ENCODE measurements around the gene MED26.

Gene MED26

DNA sequence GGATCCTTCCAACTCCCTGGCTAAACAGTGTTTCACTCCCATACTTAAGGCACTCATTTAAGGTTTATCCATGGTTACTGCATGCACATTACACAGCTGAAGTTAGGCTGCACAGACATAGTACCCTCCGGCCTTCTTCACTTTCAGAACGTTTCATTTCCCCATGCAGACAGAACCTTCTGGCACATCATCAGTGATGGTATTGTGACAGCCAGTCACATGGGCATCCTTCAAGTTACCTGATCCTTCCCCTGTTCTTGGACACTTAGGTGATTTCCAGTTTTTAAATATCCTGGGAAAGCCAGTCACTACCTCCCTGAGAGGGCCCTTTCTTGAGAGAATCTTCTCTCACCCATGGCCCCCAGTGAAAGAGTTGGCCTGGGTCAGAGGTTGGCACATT lies 22.8 kb upstream of the MED26 start:
- no peak for DNase-seq (ENCODE audit: low read depth)

DNA sequence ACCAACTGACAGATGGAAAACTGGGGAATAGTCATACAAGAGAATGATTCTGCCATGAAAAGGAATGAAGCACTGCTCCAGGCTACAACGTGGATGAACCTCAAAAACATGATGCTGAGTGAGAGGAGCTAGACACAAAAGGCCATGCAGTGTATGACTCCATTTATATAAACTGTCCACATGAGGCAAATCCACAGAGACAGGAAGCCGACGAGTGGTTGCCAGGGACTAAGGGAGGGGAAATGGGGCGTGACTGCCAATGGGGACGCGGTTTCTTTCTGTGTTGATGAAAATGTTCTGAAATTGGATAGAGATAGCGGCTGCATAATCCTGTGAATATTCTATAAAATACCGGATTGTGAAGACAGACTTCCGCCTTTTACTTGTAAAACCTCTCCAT lies 21.7 kb upstream of the MED26 start:
- no peak for DNase-seq (ENCODE audit: low read depth)

GRCh38 chr19:16645140-16645539 lies 17.1 kb upstream of the MED26 start:
- DNase-seq (ENCODE audit: low read depth), result no peak

GRCh38 chr19:16641695-16642094 lies 13.7 kb upstream of the MED26 start:
- DNase-seq (ENCODE audit: low read depth), result no peak

GRCh38 chr19:16640951-16641350 lies 12.9 kb upstream of the MED26 start:
- DNase-seq (ENCODE audit: low read depth), result no peak

DNA sequence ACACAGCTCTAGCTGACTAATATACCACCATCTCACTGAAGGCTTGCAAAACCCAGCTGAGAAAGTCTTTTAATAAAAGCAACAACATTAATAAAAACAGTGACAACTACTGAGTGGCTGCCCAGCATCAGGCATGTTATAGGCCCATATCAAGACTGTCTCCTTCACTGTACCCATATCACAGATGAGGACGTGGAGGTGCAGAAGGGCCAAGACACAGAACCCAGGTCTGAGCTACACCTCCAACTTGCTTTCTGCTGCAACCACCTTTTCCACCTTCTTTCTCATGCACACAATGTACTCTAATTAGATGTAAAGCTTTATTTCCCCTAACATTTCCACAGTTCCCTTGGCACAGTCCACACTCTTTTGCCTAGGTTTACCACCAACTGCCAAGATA lies 10.7 kb upstream of the MED26 start:
- DNase-seq (ENCODE audit: low read depth), result no peak

DNA sequence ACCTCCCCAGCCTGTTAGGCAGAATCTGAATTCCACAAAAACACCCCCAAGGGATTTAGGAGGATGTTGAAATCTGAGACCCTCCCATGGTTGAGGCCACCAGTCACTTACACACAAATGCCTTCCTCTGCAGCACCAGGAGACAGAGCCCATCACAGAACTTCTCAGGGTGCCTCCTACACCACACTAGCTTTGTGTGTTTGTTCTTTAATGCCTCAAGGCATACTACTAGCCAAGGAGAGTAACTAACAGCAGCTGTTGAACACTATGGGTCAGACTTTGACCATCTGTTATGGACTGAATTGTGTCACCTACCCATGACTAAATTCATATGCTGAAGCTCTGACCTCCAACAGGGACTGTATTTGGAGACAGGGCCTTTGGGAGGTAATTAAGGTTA lies 9.5 kb upstream of the MED26 start:
- no peak for DNase-seq (ENCODE audit: low read depth)

DNA sequence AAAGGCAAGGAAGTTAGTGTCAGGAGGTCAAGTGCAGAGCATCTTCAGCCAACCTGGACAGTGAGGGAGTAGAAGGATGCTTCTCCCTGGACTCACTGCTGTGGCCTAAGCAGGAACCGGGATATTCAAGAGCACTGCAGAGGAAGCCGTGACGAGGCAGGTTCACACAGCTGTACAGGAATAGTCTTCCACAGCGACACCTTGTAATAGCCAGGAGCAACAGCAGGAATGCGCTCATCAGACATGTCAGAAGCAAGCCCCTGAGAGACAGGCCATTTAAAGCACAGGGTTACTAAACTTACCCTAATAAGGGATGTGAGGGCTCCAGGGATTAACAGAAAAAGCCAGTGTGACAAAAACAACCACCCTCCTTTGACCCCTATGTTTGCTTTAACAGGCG lies 3.5 kb upstream of the MED26 start:
- no peak for DNase-seq (ENCODE audit: low read depth)

DNA sequence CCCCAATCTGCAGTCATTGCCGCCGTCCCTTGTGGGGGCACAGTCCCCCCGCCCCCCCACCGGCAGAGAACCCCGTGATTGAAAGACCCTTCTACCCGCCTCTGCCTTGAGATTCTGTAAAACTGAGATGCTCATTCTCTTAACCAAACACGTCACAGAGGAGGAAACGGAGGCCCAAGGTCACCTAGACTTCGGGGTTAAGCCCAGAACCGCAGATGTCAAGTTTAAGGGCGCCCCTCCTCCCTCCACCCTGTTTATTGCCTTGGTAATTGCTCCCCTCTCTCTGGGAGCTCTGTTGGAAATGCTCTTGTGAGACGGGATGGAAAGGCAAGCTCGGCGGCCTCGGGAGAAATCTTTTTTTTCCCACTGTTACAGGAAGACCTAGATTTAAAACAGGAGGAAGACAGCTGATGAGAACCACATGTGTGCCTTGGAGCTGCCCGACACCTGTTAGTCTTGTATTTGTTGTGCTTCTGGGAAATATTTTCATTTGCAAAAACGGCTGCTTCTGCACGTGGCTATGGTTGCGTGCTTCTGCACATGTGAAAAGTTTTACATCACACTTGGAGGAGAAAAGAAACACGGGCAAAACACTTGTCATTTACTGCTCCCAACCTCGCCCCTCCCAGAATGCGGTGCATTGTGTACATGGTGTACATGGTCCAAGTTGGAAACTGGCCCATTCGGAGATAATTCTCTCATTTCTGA lies 1.1 kb upstream of the MED26 start:
- DNase-seq (ENCODE audit: low read depth), result no peak

DNA sequence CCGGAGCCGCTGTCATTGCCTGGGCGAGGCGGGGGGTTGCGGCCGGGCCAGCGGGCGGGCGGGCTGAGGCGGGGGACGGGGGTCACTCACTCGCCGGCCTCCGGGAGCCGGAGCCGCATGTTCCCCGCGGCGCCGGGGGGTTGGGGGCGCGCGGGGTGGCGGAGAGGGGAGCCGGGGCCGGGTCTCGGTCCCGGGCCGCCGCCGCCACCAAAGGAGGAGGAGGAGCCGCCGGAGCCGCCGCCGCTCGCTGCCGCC lies 149 bp downstream of the MED26 start:
- no peak for DNase-seq (ENCODE audit: low read depth)

DNA sequence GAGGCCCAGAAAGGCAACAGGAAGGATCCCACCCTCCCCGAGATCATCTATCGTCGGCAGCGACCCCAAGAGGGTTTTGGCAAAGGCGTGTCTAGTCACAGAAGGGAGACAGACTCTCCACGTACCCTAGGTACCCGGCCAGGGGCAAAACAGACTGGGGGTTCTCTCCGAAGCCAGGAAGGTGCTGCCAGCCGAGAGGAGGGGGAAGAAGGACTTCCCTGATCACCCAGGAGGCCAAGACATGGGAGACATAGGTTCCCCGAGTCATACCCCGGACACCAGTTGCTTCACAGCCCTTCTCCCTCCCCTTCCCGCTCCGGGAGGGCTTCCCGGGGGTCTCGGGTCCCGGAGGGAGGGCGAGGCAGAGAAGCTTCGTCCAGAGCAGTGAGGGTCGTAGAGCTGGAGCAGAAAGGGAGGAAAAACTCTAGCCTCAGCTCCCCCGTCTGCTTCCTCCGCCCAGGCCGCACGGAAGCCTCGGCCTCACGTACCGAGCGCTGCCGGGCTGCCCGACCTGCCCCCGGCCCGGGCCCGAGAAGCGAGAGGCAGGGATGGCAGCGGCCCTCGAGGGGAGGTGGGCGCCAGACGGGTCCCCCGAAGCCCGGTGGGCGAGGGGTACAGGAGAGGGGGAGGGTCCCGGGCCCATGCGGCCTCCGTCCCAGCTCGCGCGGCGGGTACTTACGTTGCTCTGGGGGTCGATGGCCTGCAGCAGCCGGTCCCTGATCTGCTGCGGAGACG lies 644 bp downstream of the MED26 start:
- DNase-seq (ENCODE audit: low read depth), result no peak

GRCh38 chr19:16626796-16627192 lies 1.2 kb downstream of the MED26 start:
- no peak for DNase-seq (ENCODE audit: low read depth)

GRCh38 chr19:16625163-16625958 lies 2.6 kb downstream of the MED26 start:
- DNase-seq (ENCODE audit: low read depth), result no peak

DNA sequence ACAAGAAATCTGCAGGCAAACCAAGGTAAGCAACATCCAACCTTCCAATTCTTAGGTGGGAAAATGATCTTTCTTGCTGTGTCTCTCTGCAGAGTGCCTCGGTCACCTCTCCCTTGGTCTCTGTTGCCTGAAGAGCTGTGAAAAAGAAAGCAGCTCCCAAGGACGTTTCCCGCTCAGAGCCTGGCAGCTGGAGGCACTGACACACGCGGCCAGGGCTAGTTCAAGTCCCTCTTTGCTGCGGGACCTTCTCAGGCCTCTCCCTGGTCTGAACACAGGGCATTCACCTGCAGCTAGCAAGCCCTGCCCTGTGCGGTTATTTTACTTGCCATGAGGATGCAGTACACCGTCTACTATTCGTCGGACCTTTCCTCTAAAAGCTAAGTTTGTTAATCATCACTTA lies 3.8 kb downstream of the MED26 start:
- DNase-seq (ENCODE audit: low read depth), result no peak

GRCh38 chr19:16623576-16623975 lies 4.4 kb downstream of the MED26 start:
- DNase-seq (ENCODE audit: low read depth), result no peak

DNA sequence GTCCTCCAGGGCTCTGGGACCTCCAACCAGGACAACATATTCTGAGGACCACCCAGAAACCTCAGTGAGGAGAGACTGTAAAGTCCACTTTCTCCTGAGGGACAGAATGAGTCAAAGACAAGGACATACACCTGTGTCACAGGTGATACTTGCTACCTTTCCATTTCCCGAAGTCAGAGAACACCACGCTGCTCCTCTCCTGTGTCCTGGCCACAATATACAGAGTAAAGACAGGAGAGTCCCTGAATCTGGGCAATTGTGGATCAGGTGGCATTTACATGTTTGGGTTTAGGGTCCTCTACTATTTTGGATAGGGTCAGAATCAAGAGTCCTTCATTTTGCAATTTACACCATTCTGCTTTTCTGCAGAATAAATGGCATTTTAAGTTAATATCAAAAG lies 4.9 kb downstream of the MED26 start:
- no peak for DNase-seq (ENCODE audit: low read depth)

DNA sequence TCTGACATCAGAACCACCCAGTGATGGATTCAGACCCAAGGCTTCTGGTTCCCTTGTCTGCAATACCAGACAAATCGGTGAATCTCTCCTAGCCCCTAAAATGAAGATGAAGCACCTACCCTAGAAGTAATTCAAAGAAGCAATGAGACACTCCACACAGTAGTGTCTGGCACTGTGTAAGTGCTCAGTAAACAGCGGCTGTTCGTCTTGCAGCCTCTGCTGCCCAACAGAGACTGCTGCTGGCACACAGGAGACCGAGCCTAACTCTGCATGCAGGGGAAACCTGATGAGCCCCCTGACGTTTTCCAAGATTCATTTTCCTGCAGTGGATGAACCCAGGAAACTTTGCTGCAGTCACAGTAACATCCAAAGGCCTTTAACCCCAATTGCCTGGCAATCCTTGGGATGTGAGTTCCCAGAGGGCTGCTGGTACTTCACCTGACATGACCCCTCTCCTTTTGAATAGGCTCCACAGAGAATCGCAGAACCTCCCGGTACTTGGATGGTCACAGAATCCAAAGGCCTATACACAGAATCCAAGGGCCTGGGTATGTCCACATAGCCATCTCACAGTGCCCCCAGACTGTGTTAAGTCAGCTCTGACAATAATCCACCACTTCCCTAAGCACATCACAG lies 6.7 kb downstream of the MED26 start:
- DNase-seq (ENCODE audit: low read depth), result no peak

DNA sequence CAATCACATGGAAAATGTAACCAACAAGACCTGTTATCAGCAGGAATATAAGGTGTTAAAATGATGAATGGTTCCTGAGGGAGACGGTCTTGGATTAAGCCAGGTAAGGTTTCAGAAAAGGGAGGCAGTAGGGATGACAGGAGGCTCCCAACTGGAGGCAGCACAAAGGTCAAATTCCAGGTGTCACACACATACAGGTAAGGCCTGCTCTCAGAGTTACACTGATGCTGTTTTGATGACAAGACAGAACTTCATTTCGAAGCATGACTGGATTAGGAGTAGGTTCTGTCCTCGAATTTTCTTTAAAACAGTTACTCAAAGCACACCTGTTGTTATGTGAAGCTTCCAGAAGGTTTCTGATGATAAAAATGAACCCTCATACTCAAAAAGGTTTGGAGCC lies 7.4 kb downstream of the MED26 start:
- DNase-seq (ENCODE audit: low read depth), result no peak

DNA sequence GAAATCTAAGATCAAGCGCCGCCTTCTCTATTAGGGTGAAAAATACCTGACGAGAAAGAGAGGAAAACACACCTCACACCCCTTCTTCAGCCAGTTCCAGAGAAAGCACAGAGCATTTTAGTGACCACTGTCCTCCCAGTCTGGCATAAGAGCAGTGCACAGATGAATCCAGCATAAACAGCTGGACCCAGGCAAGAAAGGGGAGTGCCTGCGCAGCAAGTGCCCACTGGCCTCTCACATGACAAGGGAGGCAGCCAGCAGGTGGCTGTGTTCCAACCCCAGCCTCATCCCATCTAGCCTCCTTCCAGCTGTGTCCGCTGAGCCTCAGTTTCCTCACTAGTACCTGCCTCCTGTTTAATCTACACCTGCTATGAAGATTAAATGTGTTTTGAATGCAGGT lies 8.0 kb downstream of the MED26 start:
- no peak for DNase-seq (ENCODE audit: low read depth)

- no peak for DNase-seq (ENCODE audit: low read depth)
Measured at GRCh38 chr19:16619457-16619856, 8.5 kb downstream of the MED26 start.

DNA sequence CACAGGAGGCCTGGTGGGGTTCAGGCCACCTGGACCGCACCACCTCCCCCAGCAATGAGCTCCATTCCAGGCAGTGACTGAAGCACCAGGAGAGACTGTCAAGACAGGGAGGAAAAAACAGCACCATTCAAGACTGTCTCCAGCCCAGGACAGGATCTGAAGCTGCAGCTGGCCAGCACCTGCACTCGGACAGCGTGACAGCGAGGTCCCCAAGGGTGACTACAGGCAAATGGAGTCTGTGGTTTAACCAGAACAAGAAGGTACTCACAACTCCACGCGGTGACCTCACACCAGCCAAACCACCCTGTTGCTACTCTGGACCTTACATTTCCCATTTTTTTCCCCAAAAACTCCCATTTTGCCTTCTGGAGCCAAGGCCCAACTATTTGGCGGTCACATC lies 9.8 kb downstream of the MED26 start:
- no peak for DNase-seq (ENCODE audit: low read depth)

GRCh38 chr19:16615808-16616207 lies 12.2 kb downstream of the MED26 start:
- no peak for DNase-seq (ENCODE audit: low read depth)

DNA sequence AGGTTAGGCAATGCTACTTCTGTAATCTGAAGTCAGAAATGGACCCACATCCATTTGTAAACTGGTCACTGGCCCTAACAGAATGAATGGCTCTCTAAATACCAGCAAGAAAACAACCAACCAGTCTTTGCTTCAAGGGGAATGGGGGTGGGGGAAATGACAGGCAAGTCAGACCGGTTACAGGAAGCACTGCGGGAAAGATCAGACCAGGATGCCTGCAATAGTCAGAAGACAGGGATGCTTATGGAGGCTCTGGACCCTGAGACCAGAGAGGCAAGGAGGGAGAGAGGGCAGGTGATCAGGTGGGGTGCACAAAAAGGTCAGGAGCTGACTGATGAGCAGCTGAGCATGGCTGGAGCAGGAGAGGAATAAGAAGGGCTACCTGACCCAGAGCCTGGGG lies 13.1 kb downstream of the MED26 start:
- DNase-seq (ENCODE audit: low read depth), result no peak

All from HS-27A (cell line).